Testis (tissue), 2 donors: ENCODE data around the gene TRPC3.

Source experiments
- POLR2A ChIP-seq: fragments of 450-650 bp; IDR thresholded peaks from one replicate; pipeline ENCODE4 v1.6.1; 2017; ENCODE audit warnings: antibody characterized with exemption, mild to moderate bottlenecking, moderate library complexity
- TF ChIP-seq, protein P1 (sequence below), 3 experiments: fragments of 450-650 bp in 2 of 3; fragments of 200-600 bp in 1 of 3; sonication (generic) in 1 of 3; IDR thresholded peaks; one replicate each; pipeline ENCODE4 v1.5.1; 2016 to 2019; ENCODE audit warnings: antibody characterized with exemption in 3 of 3, mild to moderate bottlenecking in 2 of 3, moderate library complexity in 1 of 3

DNA sequence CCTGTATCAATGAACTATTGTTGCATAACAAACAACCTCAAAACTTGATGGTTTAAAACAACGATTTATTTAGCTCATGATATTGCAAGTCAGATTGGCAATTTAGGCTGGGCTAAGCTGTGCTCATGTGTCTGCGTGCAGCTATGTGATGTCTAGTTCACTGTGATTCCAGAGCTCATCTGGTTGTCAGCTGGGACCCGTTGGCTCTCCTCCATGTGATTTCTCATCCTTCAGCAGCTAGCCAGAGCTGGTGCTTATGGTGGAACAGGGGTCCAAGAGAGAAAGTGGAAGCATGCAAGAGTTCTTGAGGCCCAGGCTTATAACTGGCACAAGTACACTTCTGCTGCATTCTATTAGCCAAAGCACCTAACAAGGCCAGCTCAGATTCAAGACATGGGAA is 28.8 kb upstream of the TRPC3 start:
- TF ChIP-seq, protein P1, sequence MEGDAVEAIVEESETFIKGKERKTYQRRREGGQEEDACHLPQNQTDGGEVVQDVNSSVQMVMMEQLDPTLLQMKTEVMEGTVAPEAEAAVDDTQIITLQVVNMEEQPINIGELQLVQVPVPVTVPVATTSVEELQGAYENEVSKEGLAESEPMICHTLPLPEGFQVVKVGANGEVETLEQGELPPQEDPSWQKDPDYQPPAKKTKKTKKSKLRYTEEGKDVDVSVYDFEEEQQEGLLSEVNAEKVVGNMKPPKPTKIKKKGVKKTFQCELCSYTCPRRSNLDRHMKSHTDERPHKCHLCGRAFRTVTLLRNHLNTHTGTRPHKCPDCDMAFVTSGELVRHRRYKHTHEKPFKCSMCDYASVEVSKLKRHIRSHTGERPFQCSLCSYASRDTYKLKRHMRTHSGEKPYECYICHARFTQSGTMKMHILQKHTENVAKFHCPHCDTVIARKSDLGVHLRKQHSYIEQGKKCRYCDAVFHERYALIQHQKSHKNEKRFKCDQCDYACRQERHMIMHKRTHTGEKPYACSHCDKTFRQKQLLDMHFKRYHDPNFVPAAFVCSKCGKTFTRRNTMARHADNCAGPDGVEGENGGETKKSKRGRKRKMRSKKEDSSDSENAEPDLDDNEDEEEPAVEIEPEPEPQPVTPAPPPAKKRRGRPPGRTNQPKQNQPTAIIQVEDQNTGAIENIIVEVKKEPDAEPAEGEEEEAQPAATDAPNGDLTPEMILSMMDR (IDR thresholded peaks at IDR 0.05) = no peak
- TF ChIP-seq POLR2A = no peak
